ENCODE data around the gene AACS. TPM values are rescaled to one million over a fixed set of nuclear protein-coding genes. Genes with fewer than 3 reads are reported as not detected.

Gene AACS
- total and polyA plus RNA-seq, 10 of the 15 experiments (the other 5 are each of a cell fraction or from before 2014, with no cell fraction given): 10.1 to 34.0 (median 21.1) TPM

GRCh38 chr12:125050446-125050845, 14.8 kb upstream of the AACS start:
- ChIA-PET CTCF (no interaction called here), SMC1A (ENCODE audit: uncharacterized antibody, unreplicated experiment) (interaction anchor here (0.6 kb wide), 1 partner anchor 10 kb away, joined by 3 read pairs; no protein-coding TSS in a partner anchor), RAD21 (ENCODE audit: unreplicated experiment) (no interaction called here), POLR2A (no interaction called here)
- WGBS (ENCODE audit: insufficient coverage, insufficient replicate concordance, low lambda C conversion rate, missing lambda C conversion rate): 81% methylated on average over 10 of the region's 10 CpGs
- H3K4me3 ChIP-seq: no peak overlapping the region
- no peaks in the 10 kb centered on the region for H4K20me1 ChIP-seq (ENCODE audit: control insufficient read depth, insufficient read depth)
- intact Hi-C loops (cut with micrococcal nuclease; ENCODE audit: unreplicated experiment): no loop called here
- BruUV-seq (replicated peaks): no TSS peak
- no peaks in the 10 kb centered on the region for H3K27me3 ChIP-seq (replicated peaks in 1 of 2; ENCODE audit: control insufficient read depth in 2 of 2, insufficient read depth in 2 of 2, low read length in 1 of 2)
- no peak for FAIRE-seq
- H3K36me3 ChIP-seq (ENCODE audit: control insufficient read depth in 2 of 2, insufficient read depth in 2 of 2, low read length in 1 of 2): no peaks in the 10 kb centered on the region
- in situ Hi-C loops (cut with MboI): no loop called here
- TF ChIP-seq HDAC6 (IDR thresholded peaks at IDR 0.05; ENCODE audit: unreplicated experiment) (no peak), ZBTB40 (IDR thresholded peaks at IDR 0.05; ENCODE audit: borderline replicate concordance) (no peak), CTCF (IDR thresholded peaks at IDR 0.05 in 2 of 3, conservative IDR thresholded peaks at IDR 0.05 in 1 of 3; ENCODE audit: control insufficient read depth in 2 of 3, extremely low read depth in 1 of 3, insufficient read depth in 1 of 3, low read depth in 3 of 3, low read length in 3 of 3) (no peak), CHD1 (IDR thresholded peaks at IDR 0.05; ENCODE audit: low read depth, low read length) (no peak), CEBPB (IDR thresholded peaks at IDR 0.05; ENCODE audit: borderline replicate concordance in 1 of 2, low read depth in 2 of 2, low read length in 2 of 2) (no peak), FOXM1 (IDR thresholded peaks at IDR 0.05; ENCODE audit: low read depth, low read length) (no peak), SP1 (IDR thresholded peaks at IDR 0.05; ENCODE audit: low read depth, low read length) (no peak), RELA (IDR thresholded peaks at IDR 0.05; ENCODE audit: borderline replicate concordance, partially characterized antibody) (no peak), BMI1 (IDR thresholded peaks at IDR 0.05; ENCODE audit: borderline replicate concordance) (no peak), RUNX3 (IDR thresholded peaks at IDR 0.05; ENCODE audit: low read length) (no peak), ZNF24 (IDR thresholded peaks at IDR 0.05) (no peak), PAX5 (IDR thresholded peaks at IDR 0.05; ENCODE audit: borderline replicate concordance, low read depth, low read length) (no peak), FOXK2 (IDR thresholded peaks at IDR 0.05) (no peak)
- H3K79me2 ChIP-seq (ENCODE audit: control insufficient read depth, insufficient read depth, low read length): no peaks in the 10 kb centered on the region
- H3K27ac ChIP-seq (ENCODE audit: control insufficient read depth, insufficient read depth): no peak overlapping the region
- ATAC-seq: no peak
- H3K4me1 ChIP-seq (ENCODE audit: control insufficient read depth, insufficient read depth, low read length): no peaks in the 10 kb centered on the region
- no peak for DNase-seq (ENCODE audit: low read depth, low spot score)
- no peak overlapping the region for H3K4me2 ChIP-seq (ENCODE audit: control insufficient read depth, insufficient read depth)
- no peak overlapping the region for H3K9ac ChIP-seq (ENCODE audit: control insufficient read depth, insufficient read depth, low read length)
- no peak overlapping the region for H2AFZ ChIP-seq (ENCODE audit: control insufficient read depth, low read depth, low read length)
- H3K9me3 ChIP-seq (replicated peaks; ENCODE audit: control insufficient read depth, insufficient read depth, low read length): no peaks in the 10 kb centered on the region
